Endodermal cell (in vitro differentiated cells): ENCODE results near the gene SLC22A5. TPM values are rescaled to one million over a fixed set of nuclear protein-coding genes. Genes with fewer than 3 reads are reported as not detected.

Source experiments
- DNase-seq: peaks from one replicate; pipeline ENCODE4 v3.0.0-alpha.2; 2017
- H3K27ac ChIP-seq: 2 replicates; pipeline ENCODE4 v1.5.1; 2013; ENCODE audit warnings: mild to moderate bottlenecking, low read depth, low read length, moderate library complexity
- H3K27me3 ChIP-seq: 2 replicates; pipeline ENCODE4 v1.6.1; 2013; ENCODE audit warnings: mild to moderate bottlenecking, low read length, moderate library complexity; ENCODE audit not compliant: insufficient read depth, control insufficient read depth, poor library complexity, severe bottlenecking
- H3K36me3 ChIP-seq: 2 replicates; pipeline ENCODE4 v1.7.0; 2013; ENCODE audit warnings: mild to moderate bottlenecking, low read length, moderate library complexity; ENCODE audit not compliant: control insufficient read depth, insufficient read depth
- H3K4me1 ChIP-seq: one replicate; pipeline ENCODE4 v1.7.0; 2013; ENCODE audit warnings: low read length; ENCODE audit not compliant: control insufficient read depth, insufficient read depth
- H3K4me3 ChIP-seq: 2 replicates; pipeline ENCODE4 v1.5.1; 2013; ENCODE audit warnings: mild to moderate bottlenecking, low read length, moderate library complexity
- H3K9ac ChIP-seq: 2 replicates; pipeline ENCODE4 v1.6.1; 2013; ENCODE audit warnings: mild to moderate bottlenecking, low read length, moderate library complexity; ENCODE audit not compliant: poor library complexity, severe bottlenecking; ENCODE audit errors: extremely low read depth
- H3K9me3 ChIP-seq: 2 replicates; pipeline ENCODE4 v1.6.1; 2013; ENCODE audit warnings: mild to moderate bottlenecking, low read length, moderate library complexity; ENCODE audit not compliant: control insufficient read depth
- H3K27ac Mint-ChIP-seq: 2 replicates; pipeline ENCODE4 v1.8.0; 2020; ENCODE audit warnings: mixed read lengths
- H3K27me3 Mint-ChIP-seq: 2 replicates; pipeline ENCODE4 v1.8.0; 2021; ENCODE audit warnings: mild to moderate bottlenecking, mixed read lengths; ENCODE audit not compliant: insufficient read depth
- H3K36me3 Mint-ChIP-seq: 2 replicates; pipeline ENCODE4 v1.8.0; 2020; ENCODE audit warnings: low read depth, mixed read lengths
- H3K4me1 Mint-ChIP-seq: 2 replicates; pipeline ENCODE4 v1.8.0; 2020; ENCODE audit warnings: mixed read lengths
- H3K4me3 Mint-ChIP-seq: 2 replicates; pipeline ENCODE4 v1.8.0; 2020; ENCODE audit warnings: mild to moderate bottlenecking, moderate library complexity, mixed read lengths
- H3K9me3 Mint-ChIP-seq: 2 replicates; pipeline ENCODE4 v1.8.0; 2020; ENCODE audit warnings: mild to moderate bottlenecking, mixed read lengths
- CTCF ChIP-seq: fragments of 200-600 bp; sonication (generic); conservative IDR thresholded peaks from 2 replicates; pipeline ENCODE4 v1.5.0; 2021; ENCODE audit warnings: antibody characterized with exemption, mild to moderate bottlenecking
- WGBS, 2 experiments: methylation state at CpG; one replicate each; pipeline versions ENCODE4 v1.1.5 to v1.1.7; 2013; ENCODE audit warnings: missing lambda C conversion rate in 2 of 2, mixed read lengths in 1 of 2; ENCODE audit not compliant: insufficient coverage in 1 of 2, insufficient read length in 1 of 2; 5-methylcytosine and 5-hydroxymethylcytosine counted together
- total RNA-seq, 2 donors: library from RNA; stranded (reverse); fragmentation: NEBNext Ultra II Directional in 1 of 2; extraction: Animal tissue kit (Norgen Biotek cat#: 25700) in 1 of 2; gene quantifications; 2 replicates in 1 of 2; 3 replicates in 1 of 2; pipeline ENCODE4 v1.2.1, GENCODE V29; 2021

SLC22A5 gene
- total RNA-seq, 2 donors from 2014 or later: 4.9 to 8.2 TPM

- Histone ChIP-seq H3K9ac (no peak overlapping the region), H3K36me3 (no peaks in the 10 kb centered on the region), H3K4me1 (peaks cover 2% of the 10 kb centered on the region), H3K9me3 (no peaks in the 10 kb centered on the region), H3K27me3 (peaks cover 17% of the 10 kb centered on the region), H3K27ac (no peak overlapping the region), H3K4me3 (no peak overlapping the region)
- Mint-ChIP-seq H3K4me1 (peaks cover 3% of the 10 kb centered on the region), H3K36me3 (no peaks in the 10 kb centered on the region), H3K27me3 (peaks cover 2% of the 10 kb centered on the region), H3K27ac (no peak overlapping the region), H3K4me3 (no peak overlapping the region), H3K9me3 (no peaks in the 10 kb centered on the region)
- 67 to 86% methylated on average over 1 of the region's 1 CpG for WGBS, 2 experiments
- no peak for TF ChIP-seq CTCF
- DNase-seq: no peak
These were observed 5.2 kb upstream of the SLC22A5 start for GRCh38 chr5:132364319-132364718.

GRCh38 chr5:132365213-132365612 is 4.3 kb upstream of the SLC22A5 start:
- no peak overlapping the region for H3K27ac Mint-ChIP-seq
- no peak overlapping the region for H3K4me3 Mint-ChIP-seq
- Histone ChIP-seq H3K4me1 (peaks cover 2% of the 10 kb centered on the region), H3K36me3 (no peaks in the 10 kb centered on the region), H3K9me3 (no peaks in the 10 kb centered on the region), H3K27ac (no peak overlapping the region), H3K27me3 (peaks cover 20% of the 10 kb centered on the region), H3K9ac (no peak overlapping the region), H3K4me3 (no peak overlapping the region)
- H3K27me3 Mint-ChIP-seq: peaks cover 3% of the 10 kb centered on the region
- 76 to 93% methylated on average over 3 to 6 of the region's 6 CpGs for WGBS, 2 experiments
- no peaks in the 10 kb centered on the region for H3K9me3 Mint-ChIP-seq
- DNase-seq: no peak
- no peaks in the 10 kb centered on the region for H3K36me3 Mint-ChIP-seq
- no peak for TF ChIP-seq CTCF
- H3K4me1 Mint-ChIP-seq: peaks cover 3% of the 10 kb centered on the region

GRCh38 chr5:132368186-132368585 is 1.3 kb upstream of the SLC22A5 start:
- Mint-ChIP-seq H3K9me3 (no peaks in the 10 kb centered on the region), H3K27ac (no peak overlapping the region), H3K27me3 (peaks cover 15% of the 10 kb centered on the region), H3K4me3 (no peak overlapping the region), H3K4me1 (peaks cover 13% of the 10 kb centered on the region), H3K36me3 (no peaks in the 10 kb centered on the region)
- WGBS, 2 experiments: 86 to 92% methylated on average over 3 of the region's 4 CpGs
- no peak for DNase-seq
- Histone ChIP-seq H3K9ac (no peak overlapping the region), H3K27me3 (peaks cover 29% of the 10 kb centered on the region), H3K9me3 (no peaks in the 10 kb centered on the region), H3K4me3 (no peak overlapping the region), H3K27ac (no peak overlapping the region), H3K36me3 (no peaks in the 10 kb centered on the region), H3K4me1 (peaks cover 2% of the 10 kb centered on the region)
- TF ChIP-seq CTCF: no peak
